Cardiac muscle cell (in vitro differentiated cells and primary cell): ENCODE data around the gene STARD6. TPM values are rescaled to one million over a fixed set of nuclear protein-coding genes. Genes with fewer than 3 reads are reported as not detected.

Experiments used
- DNase-seq, 2 donors: peaks; one replicate each; pipeline versions ENCODE4 v3.0.0 to v3.0.0-alpha.2; 2010 to 2017; ENCODE audit warnings: low read depth in 1 of 2, low spot score in 1 of 2
- H3K27ac ChIP-seq: fragments of 200-600 bp; sonication (generic); 2 replicates; pipeline ENCODE4 v1.5.1; 2016
- H3K27me3 ChIP-seq: fragments of 200-600 bp; sonication (generic); 2 replicates; pipeline ENCODE4 v1.6.0; 2016; ENCODE audit warnings: control low read depth
- H3K36me3 ChIP-seq: fragments of 200-600 bp; sonication (generic); 2 replicates; pipeline ENCODE4 v1.5.1; 2016; ENCODE audit warnings: control low read depth
- H3K4me1 ChIP-seq: fragments of 200-600 bp; sonication (generic); 2 replicates; pipeline ENCODE4 v1.8.1; 2017; ENCODE audit warnings: low read depth, mild to moderate bottlenecking, mixed run types
- H3K4me3 ChIP-seq: fragments of 200-600 bp; sonication (generic); 2 replicates; pipeline ENCODE4 v1.5.1; 2016; ENCODE audit warnings: mild to moderate bottlenecking
- H3K9me3 ChIP-seq: fragments of 200-600 bp; sonication (generic); 2 replicates; pipeline ENCODE4 v1.5.1; 2017; ENCODE audit warnings: low read depth, mild to moderate bottlenecking, control low read depth
- polyA plus RNA-seq: library from polyadenylated mRNA; unstranded; fragments of >200 nt; fragmentation: Nextera tagmentation; extraction: Ambion mirVana; gene quantifications from 2 replicates; pipeline ENCODE4 v1.2.1, GENCODE V29; 2016
- total RNA-seq: library from RNA; depleted of rRNA; stranded (reverse); fragments of >200 nt; gene quantifications from 2 replicates; pipeline ENCODE4 v1.2.3, GENCODE V29; 2016
- TF ChIP-seq, protein P1 (sequence below): IDR thresholded peaks from 2 replicates; pipeline ENCODE4 v1.5.1; 2012; ENCODE audit warnings: low read depth, mild to moderate bottlenecking, low read length

STARD6 gene
- total and polyA plus RNA-seq, 2 experiments from 2014 or later, result not detected

DNA sequence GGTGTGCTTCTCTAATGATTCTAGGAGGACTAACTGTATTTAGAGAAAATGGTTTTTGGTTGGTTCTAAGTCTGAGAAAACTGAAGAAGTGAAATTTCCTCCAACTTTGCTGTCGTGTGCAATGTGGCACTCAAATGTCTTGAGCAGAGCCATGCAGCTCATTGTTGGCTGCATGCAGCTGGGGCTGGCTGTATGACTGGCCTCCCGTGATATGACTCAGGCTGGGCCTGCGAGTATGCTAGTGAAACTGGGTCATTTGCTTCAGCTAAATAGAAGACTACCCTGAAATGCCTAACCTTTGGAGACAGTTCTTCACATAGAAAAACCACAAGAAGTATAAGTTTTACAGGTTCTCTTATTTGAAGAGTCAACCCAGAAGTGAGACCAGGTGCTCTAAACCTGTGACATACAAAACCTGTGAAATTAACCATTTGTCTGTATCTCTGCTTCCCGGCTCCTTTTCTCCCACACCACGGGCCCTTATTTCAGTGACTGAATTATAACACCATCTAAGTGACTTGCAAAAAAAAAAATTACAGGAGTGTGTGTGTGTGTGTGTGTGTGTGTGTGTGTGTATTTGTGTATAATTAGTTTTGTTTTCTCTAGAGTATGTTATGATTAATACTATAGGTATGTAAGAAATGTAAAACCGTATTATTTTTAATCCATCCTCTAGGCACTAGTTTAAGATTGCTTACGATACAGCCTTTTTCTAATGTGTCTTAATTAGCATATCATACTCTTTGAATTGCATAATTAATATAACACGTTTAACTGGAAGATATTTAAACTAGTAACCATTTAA, 72.5 kb downstream of the STARD6 start:
- Histone ChIP-seq H3K27ac (no peak overlapping the region), H3K9me3 (no peaks in the 10 kb centered on the region), H3K27me3 (no peaks in the 10 kb centered on the region), H3K36me3 (peaks cover 55% of the 10 kb centered on the region), H3K4me3 (no peak overlapping the region), H3K4me1 (no peaks in the 10 kb centered on the region)
- TF ChIP-seq, protein P1, sequence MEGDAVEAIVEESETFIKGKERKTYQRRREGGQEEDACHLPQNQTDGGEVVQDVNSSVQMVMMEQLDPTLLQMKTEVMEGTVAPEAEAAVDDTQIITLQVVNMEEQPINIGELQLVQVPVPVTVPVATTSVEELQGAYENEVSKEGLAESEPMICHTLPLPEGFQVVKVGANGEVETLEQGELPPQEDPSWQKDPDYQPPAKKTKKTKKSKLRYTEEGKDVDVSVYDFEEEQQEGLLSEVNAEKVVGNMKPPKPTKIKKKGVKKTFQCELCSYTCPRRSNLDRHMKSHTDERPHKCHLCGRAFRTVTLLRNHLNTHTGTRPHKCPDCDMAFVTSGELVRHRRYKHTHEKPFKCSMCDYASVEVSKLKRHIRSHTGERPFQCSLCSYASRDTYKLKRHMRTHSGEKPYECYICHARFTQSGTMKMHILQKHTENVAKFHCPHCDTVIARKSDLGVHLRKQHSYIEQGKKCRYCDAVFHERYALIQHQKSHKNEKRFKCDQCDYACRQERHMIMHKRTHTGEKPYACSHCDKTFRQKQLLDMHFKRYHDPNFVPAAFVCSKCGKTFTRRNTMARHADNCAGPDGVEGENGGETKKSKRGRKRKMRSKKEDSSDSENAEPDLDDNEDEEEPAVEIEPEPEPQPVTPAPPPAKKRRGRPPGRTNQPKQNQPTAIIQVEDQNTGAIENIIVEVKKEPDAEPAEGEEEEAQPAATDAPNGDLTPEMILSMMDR, result no peak
- DNase-seq, result peak in 1 of 2 donors; percentile 63

DNA sequence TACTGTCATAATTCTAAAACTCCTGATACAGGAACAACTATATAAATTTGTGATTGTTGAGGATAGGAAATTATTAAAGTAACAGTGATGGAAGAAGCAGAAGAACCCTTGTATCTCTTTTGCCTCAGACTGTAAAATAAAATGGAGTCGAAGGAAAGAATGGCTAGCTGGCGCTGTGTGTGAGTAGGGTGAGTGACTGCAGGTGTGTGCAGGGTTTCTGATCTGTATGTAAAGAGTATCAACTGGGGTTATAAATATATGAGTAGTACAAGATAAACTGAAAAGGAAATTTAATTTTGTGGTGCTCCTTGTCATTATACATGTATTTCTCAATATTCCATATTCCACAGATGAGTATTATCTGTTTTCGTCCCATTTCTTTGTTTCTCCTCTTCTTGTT, 73.1 kb downstream of the STARD6 start:
- TF ChIP-seq, protein P1, result no peak
- H3K9me3 ChIP-seq, result no peaks in the 10 kb centered on the region
- peaks cover 61% of the 10 kb centered on the region for H3K36me3 ChIP-seq
- no peak overlapping the region for H3K4me3 ChIP-seq
- no peaks in the 10 kb centered on the region for H3K27me3 ChIP-seq
- H3K27ac ChIP-seq, result no peak overlapping the region
- H3K4me1 ChIP-seq, result no peaks in the 10 kb centered on the region
- no peak for DNase-seq

DNA sequence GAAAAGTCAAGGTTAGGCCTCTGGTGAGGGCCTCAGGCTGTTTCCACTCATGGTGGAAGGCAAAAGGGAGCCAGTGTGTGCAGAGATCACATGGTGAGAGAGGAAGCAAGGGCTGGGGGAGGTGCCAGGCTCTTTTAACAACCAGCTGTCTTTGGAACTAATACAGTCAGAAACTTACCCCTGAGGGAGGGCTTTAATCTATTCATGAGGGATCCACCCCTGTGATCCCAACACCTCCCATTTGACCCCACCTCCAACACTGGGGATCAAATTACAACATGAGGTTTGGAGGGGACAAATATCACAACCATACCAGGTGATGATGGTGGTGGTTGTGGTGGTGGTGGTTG, 77.5 kb downstream of the STARD6 start:
- TF ChIP-seq, protein P1, result no peak
- Histone ChIP-seq H3K9me3 (no peaks in the 10 kb centered on the region), H3K36me3 (peaks cover 64% of the 10 kb centered on the region), H3K4me3 (no peak overlapping the region), H3K27ac (no peak overlapping the region), H3K27me3 (no peaks in the 10 kb centered on the region), H3K4me1 (no peaks in the 10 kb centered on the region)
- DNase-seq, result no peak

DNA sequence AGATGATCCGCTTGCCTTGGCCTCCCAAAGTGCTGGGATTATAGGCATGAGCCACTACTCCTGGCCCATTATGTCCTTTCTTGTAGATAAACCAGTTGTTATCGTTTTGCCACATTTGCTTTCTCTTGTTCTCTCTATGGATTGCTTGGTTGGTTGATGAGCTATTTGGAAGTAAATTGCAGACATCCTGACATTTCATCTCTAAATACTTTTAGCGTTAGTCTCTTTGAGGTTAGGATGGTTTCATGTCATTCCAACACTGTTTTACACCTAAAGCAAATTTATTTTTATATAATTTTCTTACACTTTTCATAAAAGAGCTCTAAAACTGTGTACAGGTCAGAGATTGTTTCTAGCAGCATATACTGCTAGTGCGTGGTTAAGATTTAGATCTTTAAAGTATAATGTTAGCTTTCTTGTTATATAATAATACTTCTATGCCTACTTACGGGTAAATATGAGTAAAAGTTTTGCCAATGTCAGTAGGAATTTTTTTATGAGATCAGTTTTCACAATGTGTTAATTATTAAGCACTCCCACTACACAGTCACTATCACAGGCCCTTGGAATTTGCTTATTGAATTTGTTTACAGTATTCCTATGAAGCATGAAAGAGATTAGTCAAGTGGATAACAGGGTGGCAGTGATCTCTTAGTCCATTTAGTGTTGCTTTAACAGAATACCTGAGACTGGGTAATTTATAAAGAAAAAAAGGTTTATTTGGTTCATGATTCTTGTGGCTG, 78.0 kb downstream of the STARD6 start:
- TF ChIP-seq, protein P1, result no peak
- H3K4me1 ChIP-seq, result no peaks in the 10 kb centered on the region
- peaks cover 58% of the 10 kb centered on the region for H3K36me3 ChIP-seq
- no peak overlapping the region for H3K27ac ChIP-seq
- DNase-seq, result no peak
- no peak overlapping the region for H3K4me3 ChIP-seq
- no peaks in the 10 kb centered on the region for H3K9me3 ChIP-seq
- no peaks in the 10 kb centered on the region for H3K27me3 ChIP-seq

DNA sequence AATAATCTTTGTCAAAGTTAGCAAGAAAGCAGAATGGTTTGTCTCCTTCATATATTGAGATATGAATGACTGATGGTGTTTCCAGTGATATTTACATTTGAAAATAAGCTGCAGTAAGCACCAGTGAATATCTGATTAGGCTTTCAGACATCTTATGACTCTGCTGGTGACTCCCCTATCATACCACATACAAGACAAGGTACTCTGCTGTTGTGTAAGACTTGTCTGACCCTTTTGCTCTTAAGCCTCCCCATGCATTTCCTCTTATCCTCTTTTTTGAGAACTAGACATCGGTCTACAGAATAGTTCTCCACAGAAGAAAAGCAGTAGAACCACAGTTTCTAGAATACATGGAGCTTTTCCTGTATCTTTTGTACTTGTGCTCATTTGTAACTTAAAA, 79.0 kb downstream of the STARD6 start:
- TF ChIP-seq, protein P1, result no peak
- peaks cover 48% of the 10 kb centered on the region for H3K36me3 ChIP-seq
- H3K27ac ChIP-seq, result no peak overlapping the region
- H3K9me3 ChIP-seq, result no peaks in the 10 kb centered on the region
- no peaks in the 10 kb centered on the region for H3K4me1 ChIP-seq
- DNase-seq, result no peak
- H3K4me3 ChIP-seq, result no peak overlapping the region
- no peaks in the 10 kb centered on the region for H3K27me3 ChIP-seq
